ENCODE measurements around the gene CLCN4.

The CLCN4 gene

DNA sequence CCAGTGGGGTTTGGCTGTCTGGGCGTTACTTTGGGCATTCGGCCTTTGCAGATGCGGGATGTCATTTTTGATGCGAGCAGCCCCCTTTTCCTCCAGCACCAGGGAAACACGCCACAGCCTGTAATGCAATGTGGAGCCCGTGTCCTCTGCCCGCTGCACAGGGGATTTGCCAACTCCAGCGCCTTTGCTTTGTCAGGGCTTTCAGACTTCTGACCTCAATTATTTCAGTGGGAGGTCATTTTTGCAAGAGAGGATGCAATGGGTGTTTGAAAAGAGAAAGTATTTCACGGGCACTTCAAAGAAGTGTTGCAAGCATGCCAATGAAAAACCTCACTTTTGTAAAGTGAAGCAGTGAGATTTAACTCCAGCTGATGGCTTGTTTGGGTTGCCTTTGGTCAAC lies 11.5 kb downstream of the CLCN4 start:
- no peak for DNase-seq

DNA sequence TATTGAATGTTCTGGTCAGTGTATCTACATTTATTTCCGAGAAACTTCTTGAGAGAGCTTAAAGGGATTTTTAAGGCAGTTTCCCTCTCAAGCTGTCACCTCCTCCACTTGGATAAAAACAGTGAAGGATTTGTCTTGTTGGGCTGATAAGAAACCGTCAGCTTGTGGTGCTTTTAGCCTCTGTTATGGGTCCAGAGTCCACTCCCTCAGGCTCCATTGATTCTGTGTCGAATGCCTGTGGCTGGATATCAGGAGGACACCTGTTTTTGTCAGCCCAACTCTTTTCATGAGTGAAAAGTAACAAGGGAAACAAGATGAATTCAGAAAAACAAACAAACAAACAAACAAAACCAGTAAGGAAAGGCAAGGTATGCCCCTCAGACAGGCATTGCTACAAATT lies 12.4 kb downstream of the CLCN4 start:
- no peak for DNase-seq

DNA sequence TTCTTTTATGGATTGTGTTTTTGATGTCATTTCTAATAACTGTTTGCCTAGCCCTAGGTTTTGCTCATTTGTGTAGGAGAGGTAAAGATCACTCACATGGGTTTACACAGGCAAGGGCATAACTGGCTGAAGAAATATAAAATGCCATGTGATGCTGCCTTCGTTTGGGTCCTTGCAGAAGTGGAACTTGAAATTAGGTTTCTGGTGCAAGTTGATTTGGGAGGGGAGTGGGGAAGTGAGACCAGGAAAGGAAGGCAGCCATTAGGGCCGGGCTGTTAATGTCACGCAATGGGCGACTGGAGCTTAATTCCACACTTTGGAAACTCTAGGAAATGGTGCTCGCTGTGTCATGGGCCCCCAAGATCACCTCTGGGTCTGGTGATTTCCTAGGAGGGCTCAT lies 14.5 kb downstream of the CLCN4 start:
- DNase-seq = no peak

DNA sequence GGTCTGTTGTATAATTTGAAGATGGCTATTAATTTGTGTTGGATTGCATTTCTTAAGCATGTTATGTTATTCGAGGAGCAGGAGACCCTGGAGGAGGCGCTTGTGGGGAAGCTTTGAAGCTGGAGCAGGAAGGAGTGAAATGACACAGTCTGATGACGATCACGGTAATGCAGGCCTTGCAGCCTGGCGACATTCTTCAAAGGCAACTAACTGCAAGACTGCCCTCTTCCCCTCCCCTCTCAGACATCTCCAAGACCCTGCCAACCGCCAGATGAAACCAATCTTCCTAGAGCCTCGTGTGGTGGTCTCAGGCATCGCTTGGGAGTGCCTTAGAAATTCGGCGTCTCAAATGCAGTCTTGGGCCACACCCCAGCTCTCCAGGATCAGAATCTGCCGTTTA lies 16.1 kb downstream of the CLCN4 start:
- no peak for DNase-seq

DNA sequence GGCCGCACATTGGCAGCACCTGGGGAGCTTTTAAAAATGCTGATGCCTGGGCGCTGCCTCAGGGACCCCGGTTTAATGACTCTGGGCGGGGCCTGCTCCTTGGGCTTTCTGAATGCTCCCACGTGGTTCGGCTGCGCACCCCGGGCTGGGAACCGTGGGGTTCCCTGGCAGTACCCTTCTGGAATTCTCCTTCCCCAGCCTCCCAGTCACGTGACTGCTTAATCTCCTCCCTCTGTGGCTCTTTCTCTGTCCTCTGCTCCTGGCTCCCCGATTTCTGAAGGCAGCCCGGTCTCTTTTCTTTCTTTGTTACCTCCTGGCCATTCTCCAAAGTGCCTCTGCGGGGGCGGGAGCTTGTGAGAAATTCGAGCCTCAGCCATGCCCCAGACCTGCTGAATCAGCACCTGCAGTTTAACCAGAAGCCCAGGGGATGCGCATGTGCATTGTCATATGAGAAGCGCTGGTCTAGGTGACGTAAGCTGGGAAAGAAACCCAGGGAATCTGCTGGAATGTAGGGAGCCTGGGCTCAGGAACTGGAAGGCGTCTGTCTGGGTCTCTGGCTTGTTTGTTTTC lies 16.6 kb downstream of the CLCN4 start:
- no peak for DNase-seq

GRCh38 chrX:10174051-10174450 lies 17.3 kb downstream of the CLCN4 start:
- no peak for DNase-seq

DNA sequence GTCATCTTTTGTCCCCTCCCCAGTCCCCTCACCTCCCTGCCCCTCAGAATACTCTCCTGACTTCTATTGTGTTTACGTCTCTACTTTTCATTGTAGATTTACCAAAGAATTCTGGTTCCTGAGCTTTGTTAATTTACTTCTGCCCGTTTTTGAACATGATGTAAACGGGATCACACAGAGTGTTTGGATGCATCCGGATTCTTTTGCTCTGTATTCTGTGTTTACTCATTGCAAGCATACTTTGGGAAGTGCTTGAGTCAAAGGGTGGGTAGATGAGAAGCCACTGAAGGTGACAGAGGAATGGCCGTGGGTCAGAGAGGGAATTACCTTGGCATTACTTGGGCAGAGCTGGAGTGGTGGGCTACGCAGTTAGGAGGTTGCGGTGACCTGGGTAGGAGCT lies 18.0 kb downstream of the CLCN4 start:
- DNase-seq = no peak

GRCh38 chrX:10175319-10175871 lies 18.6 kb downstream of the CLCN4 start:
- no peak for DNase-seq

GRCh38 chrX:10176121-10177003 lies 19.6 kb downstream of the CLCN4 start:
- DNase-seq = no peak

DNA sequence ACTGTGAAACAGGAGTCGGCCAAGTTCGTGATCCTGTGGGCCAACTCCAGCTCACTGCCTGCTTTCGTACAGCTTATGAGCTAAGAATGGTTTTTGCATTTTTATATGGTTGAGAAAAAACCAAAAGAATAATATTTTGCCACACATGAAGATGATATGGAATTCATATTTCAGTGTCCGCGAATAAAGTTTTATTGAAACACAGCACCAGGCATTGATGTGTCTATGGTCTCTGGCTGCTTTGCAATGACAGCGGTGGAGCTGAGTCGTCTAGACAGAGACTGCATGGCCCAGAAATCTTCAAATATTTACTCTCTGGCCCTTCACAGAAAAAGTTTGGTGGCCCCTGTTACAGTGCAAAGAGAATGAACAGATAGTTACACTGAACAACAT lies 20.2 kb downstream of the CLCN4 start:
- DNase-seq = no peak

DNA sequence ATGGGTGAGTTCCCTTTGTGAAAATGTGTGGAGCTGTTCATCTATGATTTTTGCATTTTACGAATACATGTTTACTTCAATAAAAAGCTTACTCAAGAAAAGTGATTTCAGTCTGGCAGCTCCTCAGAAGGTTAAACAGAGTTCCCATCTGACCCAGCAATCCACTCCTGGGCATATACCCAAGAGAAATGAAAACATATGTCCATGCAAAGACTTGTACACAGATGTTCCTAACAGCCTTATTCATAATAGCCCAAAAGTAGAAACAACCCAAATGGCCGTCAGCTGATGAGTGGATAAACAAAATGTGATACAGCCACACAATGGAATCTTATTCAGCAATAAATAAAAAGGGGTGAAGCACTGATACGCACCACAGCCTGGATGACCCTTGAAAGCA lies 20.8 kb downstream of the CLCN4 start:
- DNase-seq = no peak

- no peak for DNase-seq
Observed at GRCh38 chrX:10178866-10179463, 22.2 kb downstream of the CLCN4 start.

DNA sequence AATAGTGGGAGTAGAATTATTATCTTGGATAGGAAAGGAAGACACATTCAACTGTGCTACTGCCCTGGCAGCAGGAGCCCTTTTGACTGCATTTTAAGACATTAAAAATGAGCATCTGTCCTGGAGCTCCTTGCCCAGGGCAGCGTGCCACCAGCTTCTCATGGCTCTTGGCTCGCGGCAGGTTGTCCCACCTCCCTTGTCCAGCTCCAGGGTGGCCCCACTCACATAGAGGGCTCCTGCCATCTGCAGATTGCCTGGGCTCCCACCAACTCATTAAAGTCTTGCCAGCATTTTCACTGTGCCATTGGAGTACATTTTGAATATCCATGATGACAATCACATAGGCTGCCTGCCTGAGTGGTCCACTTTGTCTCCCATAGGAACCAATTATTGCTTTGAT lies 27.0 kb downstream of the CLCN4 start:
- no peak for DNase-seq

GRCh38 chrX:10184411-10184810 lies 27.6 kb downstream of the CLCN4 start:
- DNase-seq = no peak

DNA sequence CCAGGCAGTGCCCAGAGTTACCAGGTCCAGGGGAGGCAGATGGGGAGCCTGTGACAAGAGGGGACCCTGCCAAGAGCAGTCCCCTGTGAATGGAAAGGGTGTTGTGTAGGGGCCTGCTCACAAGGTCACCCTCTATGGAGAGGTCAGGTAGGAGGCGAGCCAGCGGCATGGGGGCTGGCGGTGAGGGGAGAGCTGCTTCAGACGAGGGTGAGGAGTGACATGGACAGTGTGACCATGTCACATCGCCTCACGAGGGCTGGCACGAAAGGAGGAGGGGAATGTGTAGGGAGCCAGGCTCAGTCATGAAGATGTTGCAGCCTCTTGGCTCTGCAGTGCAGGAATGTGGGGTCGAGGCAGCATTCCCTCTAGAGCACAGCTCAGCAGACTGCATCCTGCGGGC lies 29.6 kb downstream of the CLCN4 start:
- no peak for DNase-seq

GRCh38 chrX:10187421-10187820 lies 30.6 kb downstream of the CLCN4 start:
- DNase-seq = no peak

- DNase-seq = peak; percentile 51
Observed at GRCh38 chrX:10189317-10190268, 32.8 kb downstream of the CLCN4 start.

- DNase-seq = no peak
Observed at GRCh38 chrX:10190367-10190766, 33.6 kb downstream of the CLCN4 start.

DNA sequence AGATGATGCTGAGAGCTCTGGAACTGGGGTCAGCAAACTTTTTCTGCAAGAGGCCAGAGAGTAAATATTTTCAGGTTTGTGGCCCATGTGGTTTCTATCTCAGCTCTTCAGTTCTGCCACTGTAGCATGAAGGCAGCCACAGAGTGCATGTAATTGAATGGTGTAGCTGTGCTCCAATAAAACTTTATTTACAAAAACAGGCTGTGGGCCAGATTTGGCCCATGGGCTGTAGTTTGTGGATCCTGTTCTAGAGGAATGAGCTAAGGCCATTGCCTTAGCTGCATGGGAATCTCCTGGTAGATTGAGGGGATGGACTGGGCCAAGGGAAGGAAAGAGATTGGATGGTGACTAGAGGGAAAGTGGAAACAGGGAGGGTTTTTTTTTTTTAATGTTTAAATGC lies 36.8 kb downstream of the CLCN4 start:
- no peak for DNase-seq

GRCh38 chrX:10195425-10195824 lies 38.6 kb downstream of the CLCN4 start:
- DNase-seq = no peak

DNA sequence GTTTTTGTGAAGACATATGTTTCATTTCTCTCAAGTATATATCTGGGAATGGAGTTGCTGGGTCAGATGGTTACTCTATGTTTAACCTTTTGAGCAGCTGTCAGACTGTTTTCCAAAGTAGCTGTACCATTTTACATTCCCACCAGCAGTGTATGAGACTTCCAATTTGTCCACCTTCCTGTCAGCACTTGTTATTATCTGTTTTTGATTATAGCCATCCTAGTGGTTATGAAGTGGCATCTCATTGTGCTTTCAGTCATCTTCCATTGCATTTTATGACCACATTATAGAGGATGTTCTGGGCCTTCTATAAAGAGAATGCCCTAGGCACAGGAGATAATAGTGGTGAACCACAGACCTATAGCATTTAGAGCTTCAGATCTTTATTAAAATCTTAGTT lies 39.2 kb downstream of the CLCN4 start:
- no peak for DNase-seq

- no peak for DNase-seq
Observed at GRCh38 chrX:10197279-10198210, 40.8 kb downstream of the CLCN4 start.
